ENCODE data around the gene FAF1.
A peak's percentile ranks its signal among the peaks of the same experiment; 100 is the strongest.

The FAF1 gene

GRCh38 chr1:50684185-50684584, 275.9 kb downstream of the FAF1 start:
- no peaks in the 10 kb centered on the region for H3K9me3 Mint-ChIP-seq
- no peak for TF ChIP-seq CTCF (IDR thresholded peaks at IDR 0.05; ENCODE audit: unreplicated experiment in 3 of 3)
- H3K4me3 Mint-ChIP-seq, result no peak overlapping the region
- no peaks in the 10 kb centered on the region for H3K4me1 Mint-ChIP-seq
- peaks cover 6% of the 10 kb centered on the region for H3K36me3 Mint-ChIP-seq (ENCODE audit: low read depth)
- H3K27ac Mint-ChIP-seq, result no peak overlapping the region
- H3K27me3 Mint-ChIP-seq (ENCODE audit: low read depth), result no peaks in the 10 kb centered on the region

- TF ChIP-seq CTCF (IDR thresholded peaks at IDR 0.05; ENCODE audit: unreplicated experiment in 3 of 3), result no peak
- Mint-ChIP-seq H3K4me1 (no peaks in the 10 kb centered on the region), H3K27ac (no peak overlapping the region), H3K36me3 (ENCODE audit: low read depth) (no peaks in the 10 kb centered on the region), H3K4me3 (no peak overlapping the region), H3K9me3 (no peaks in the 10 kb centered on the region), H3K27me3 (ENCODE audit: low read depth) (no peaks in the 10 kb centered on the region)
Observed at GRCh38 chr1:50681931-50682330, 278.1 kb downstream of the FAF1 start.

GRCh38 chr1:50667710-50668356, 292.2 kb downstream of the FAF1 start:
- TF ChIP-seq CTCF (IDR thresholded peaks at IDR 0.05; ENCODE audit: unreplicated experiment in 3 of 3), result no peak
- H3K4me3 Mint-ChIP-seq, result no peak overlapping the region
- peaks cover 22% of the 10 kb centered on the region for H3K4me1 Mint-ChIP-seq
- H3K27me3 Mint-ChIP-seq (ENCODE audit: low read depth), result no peaks in the 10 kb centered on the region
- peak overlapping the region; percentile 1 to 25 (median 4) for H3K27ac Mint-ChIP-seq
- no peaks in the 10 kb centered on the region for H3K36me3 Mint-ChIP-seq (ENCODE audit: low read depth)
- H3K9me3 Mint-ChIP-seq, result no peaks in the 10 kb centered on the region

GRCh38 chr1:50667272-50667671, 292.8 kb downstream of the FAF1 start:
- no peak for TF ChIP-seq CTCF (IDR thresholded peaks at IDR 0.05; ENCODE audit: unreplicated experiment in 3 of 3)
- H3K4me1 Mint-ChIP-seq, result peaks cover 22% of the 10 kb centered on the region
- no peaks in the 10 kb centered on the region for H3K9me3 Mint-ChIP-seq
- no peak overlapping the region for H3K4me3 Mint-ChIP-seq
- H3K36me3 Mint-ChIP-seq (ENCODE audit: low read depth), result no peaks in the 10 kb centered on the region
- peak overlapping the region in 2 of 3 experiments; percentile 1 to 9 for H3K27ac Mint-ChIP-seq
- H3K27me3 Mint-ChIP-seq (ENCODE audit: low read depth), result no peaks in the 10 kb centered on the region

- no peaks in the 10 kb centered on the region for H3K36me3 Mint-ChIP-seq (ENCODE audit: low read depth)
- H3K4me1 Mint-ChIP-seq, result peaks cover 22% of the 10 kb centered on the region
- H3K27me3 Mint-ChIP-seq (ENCODE audit: low read depth), result no peaks in the 10 kb centered on the region
- TF ChIP-seq CTCF (IDR thresholded peaks at IDR 0.05; ENCODE audit: unreplicated experiment in 3 of 3), result no peak
- H3K9me3 Mint-ChIP-seq, result no peaks in the 10 kb centered on the region
- no peak overlapping the region for H3K4me3 Mint-ChIP-seq
- H3K27ac Mint-ChIP-seq, result peak overlapping the region in 1 of 3 experiments; percentile 1
Observed at GRCh38 chr1:50666849-50667248, 293.2 kb downstream of the FAF1 start.

- Mint-ChIP-seq H3K4me3 (no peak overlapping the region), H3K4me1 (peaks cover 22% of the 10 kb centered on the region), H3K9me3 (no peaks in the 10 kb centered on the region), H3K36me3 (ENCODE audit: low read depth) (no peaks in the 10 kb centered on the region), H3K27ac (no peak overlapping the region), H3K27me3 (ENCODE audit: low read depth) (no peaks in the 10 kb centered on the region)
- no peak for TF ChIP-seq CTCF (IDR thresholded peaks at IDR 0.05; ENCODE audit: unreplicated experiment in 3 of 3)
Observed at GRCh38 chr1:50665413-50665812, 294.7 kb downstream of the FAF1 start.

Measured in nephron (organoid).